GM12891 (cell line): ENCODE measurements around the gene NEB.

Experiments used
- PAX5 ChIP-seq: IDR thresholded peaks from 2 replicates; pipeline ENCODE4 v1.6.1; 2011; ENCODE audit warnings: low read length, moderate library complexity, mild to moderate bottlenecking; ENCODE audit not compliant: insufficient read depth, severe bottlenecking
- POLR2A ChIP-seq: IDR thresholded peaks from 2 replicates; pipeline ENCODE4 v1.6.1; 2011; ENCODE audit warnings: low read depth, low read length, control low read depth
- POLR2AphosphoS5 ChIP-seq: IDR thresholded peaks from 2 replicates; pipeline ENCODE4 v1.6.1; 2011; ENCODE audit warnings: low read depth, low read length, control low read depth
- POU2F2 ChIP-seq: IDR thresholded peaks from 2 replicates; pipeline ENCODE4 v1.6.1; 2011; ENCODE audit warnings: low read depth, mild to moderate bottlenecking, control low read depth, low read length, moderate library complexity
- SPI1 ChIP-seq: IDR thresholded peaks from 2 replicates; pipeline ENCODE4 v1.6.1; 2011; ENCODE audit warnings: low read depth, low read length, control low read depth
- TAF1 ChIP-seq: IDR thresholded peaks from 2 replicates; pipeline ENCODE4 v1.6.1; 2011; ENCODE audit warnings: low read depth, low read length, control low read depth

DNA sequence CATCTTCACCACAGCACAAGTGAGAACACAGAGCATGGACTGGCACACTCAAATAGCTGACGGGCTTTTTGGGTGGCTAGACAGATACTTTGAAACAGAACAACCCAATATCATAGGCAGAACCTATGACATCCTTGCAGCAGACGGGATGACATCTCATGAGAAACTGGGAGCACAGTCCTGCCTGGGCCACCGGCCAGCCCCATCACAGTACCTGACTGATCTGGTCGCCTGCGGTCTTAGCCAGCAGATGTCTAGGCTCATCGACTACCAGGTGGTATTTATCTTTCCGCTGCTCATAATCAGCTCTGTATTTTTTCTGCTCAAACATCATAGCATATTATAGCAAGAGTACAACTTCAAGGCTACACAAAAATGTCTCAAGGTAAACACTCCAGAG lies 200.3 kb downstream of the NEB start:
- TF ChIP-seq POLR2A (no peak), POLR2AphosphoS5 (no peak), POU2F2 (no peak), SPI1 (no peak), PAX5 (no peak), TAF1 (no peak)
